Lower leg skin (tissue), 3 donors: ENCODE measurements around the gene LINS1.

Experiments
- POLR2A ChIP-seq, 2 donors: fragments of 450-650 bp; IDR thresholded peaks; one replicate each; pipeline ENCODE4 v1.6.1; 2016 to 2017; ENCODE audit warnings: antibody characterized with exemption in 2 of 2, mild to moderate bottlenecking in 1 of 2, moderate library complexity in 1 of 2
- TF ChIP-seq, protein P1 (sequence below), 3 donors: fragments of 450-650 bp; IDR thresholded peaks; one replicate each; pipeline ENCODE4 v1.5.1; 2016; ENCODE audit warnings: antibody characterized with exemption in 3 of 3, mild to moderate bottlenecking in 3 of 3, moderate library complexity in 2 of 3

DNA sequence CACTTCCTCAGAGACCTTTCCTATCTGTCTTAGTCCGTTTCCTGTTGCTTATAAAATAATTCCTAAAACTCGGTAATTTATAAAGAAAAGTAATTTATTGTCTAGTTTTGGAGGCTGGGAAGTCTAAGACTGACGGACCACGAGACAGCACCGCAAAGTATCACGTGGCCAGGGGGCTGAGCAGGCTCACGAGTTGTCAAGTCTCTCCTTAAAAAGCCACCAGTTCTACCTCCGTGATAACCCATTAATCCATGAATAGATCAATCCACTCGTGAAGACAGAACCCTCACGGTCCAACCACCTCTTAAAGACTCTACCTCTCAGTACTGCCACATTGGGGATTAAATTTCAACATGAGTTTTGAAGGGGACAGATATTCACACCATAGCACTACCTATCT is 821 bp downstream of the LINS1 start:
- TF ChIP-seq, protein P1, sequence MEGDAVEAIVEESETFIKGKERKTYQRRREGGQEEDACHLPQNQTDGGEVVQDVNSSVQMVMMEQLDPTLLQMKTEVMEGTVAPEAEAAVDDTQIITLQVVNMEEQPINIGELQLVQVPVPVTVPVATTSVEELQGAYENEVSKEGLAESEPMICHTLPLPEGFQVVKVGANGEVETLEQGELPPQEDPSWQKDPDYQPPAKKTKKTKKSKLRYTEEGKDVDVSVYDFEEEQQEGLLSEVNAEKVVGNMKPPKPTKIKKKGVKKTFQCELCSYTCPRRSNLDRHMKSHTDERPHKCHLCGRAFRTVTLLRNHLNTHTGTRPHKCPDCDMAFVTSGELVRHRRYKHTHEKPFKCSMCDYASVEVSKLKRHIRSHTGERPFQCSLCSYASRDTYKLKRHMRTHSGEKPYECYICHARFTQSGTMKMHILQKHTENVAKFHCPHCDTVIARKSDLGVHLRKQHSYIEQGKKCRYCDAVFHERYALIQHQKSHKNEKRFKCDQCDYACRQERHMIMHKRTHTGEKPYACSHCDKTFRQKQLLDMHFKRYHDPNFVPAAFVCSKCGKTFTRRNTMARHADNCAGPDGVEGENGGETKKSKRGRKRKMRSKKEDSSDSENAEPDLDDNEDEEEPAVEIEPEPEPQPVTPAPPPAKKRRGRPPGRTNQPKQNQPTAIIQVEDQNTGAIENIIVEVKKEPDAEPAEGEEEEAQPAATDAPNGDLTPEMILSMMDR (IDR thresholded peaks at IDR 0.05): no peak
- TF ChIP-seq POLR2A (IDR thresholded peaks at IDR 0.05): no peak
